ENCODE results near the gene CSF2.
"Not testable (repeated sequence)": the region's sequence is repeated elsewhere in the genome, so short reads cannot be mapped to it uniquely, and the experiment has no call there.

CSF2 gene

DNA sequence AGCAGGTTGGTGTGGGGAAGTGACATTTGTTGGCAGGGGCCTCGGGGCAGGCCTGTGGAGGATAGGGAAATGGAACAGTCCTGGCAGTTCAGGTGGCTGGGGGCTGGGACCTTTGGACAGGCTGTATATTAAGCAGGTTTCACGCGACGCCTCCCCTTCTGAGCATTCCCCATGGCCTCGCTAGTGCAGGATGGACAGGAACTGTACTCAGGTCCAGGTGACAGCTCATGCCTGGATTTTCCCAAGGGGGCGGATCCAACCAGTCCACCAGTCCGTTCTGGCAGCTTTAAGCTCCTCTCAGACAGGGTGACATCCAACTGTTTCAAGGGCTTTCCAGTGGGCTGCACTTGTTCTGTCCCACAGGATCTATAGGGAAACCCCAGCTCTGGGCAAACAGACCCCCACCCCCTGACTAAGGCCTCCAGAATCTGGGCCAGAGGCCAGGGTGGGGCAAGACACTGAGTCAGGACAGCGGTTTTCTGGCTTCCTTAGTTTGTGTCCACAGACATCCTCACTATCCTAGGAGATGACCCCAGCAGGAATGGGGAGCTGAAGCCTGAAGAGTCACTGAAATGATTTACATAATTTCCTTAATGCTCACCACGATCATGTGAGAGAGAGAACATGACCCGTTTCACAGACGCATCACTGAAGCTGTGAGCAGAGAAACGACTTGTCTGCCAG, 20.9 kb downstream of the CSF2 start:
- DNase-seq, result no peak

DNA sequence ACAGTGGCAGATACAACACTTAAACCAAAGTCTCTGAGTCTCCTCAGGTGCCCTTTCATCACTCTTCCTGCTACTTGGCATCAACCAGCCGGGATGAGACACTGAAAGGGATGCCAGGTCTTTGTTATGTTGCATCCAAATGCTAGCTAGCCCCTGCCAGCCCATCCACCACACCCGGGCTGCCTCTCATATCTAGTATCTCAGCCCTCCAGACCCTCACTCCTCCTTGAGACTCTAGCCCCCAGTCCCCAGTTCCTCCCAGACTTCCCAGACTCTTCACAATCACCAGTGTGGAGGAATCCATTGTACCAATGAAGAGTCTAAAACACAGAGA, 21.5 kb downstream of the CSF2 start:
- no peak for DNase-seq

DNA sequence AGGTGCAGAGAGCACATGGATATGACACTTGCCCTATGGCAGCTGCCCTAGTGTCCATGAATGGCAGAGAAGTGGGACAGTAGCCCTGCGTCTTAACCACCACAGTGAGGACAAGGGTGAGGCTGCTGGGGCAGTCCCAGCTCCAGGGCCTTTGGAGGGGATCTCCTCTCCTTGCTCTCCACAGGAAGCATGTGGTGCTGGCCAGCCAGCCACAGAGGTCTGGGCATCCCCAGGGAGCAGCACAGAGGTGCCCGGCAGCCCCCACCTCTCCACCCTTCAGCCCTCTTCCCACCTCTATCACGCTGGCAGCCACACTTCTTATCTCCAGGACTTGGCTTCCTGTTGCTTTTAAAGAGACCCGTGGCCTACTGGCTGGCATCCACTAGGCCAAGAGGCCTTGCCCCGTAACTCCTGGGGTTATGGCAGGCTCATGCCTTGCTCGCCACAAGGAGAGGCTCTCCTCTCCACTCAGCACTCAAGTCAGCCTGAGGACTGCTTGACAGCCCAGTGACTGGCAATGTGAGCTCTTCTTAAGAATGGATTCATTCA, 21.9 kb downstream of the CSF2 start:
- DNase-seq, result no peak

DNA sequence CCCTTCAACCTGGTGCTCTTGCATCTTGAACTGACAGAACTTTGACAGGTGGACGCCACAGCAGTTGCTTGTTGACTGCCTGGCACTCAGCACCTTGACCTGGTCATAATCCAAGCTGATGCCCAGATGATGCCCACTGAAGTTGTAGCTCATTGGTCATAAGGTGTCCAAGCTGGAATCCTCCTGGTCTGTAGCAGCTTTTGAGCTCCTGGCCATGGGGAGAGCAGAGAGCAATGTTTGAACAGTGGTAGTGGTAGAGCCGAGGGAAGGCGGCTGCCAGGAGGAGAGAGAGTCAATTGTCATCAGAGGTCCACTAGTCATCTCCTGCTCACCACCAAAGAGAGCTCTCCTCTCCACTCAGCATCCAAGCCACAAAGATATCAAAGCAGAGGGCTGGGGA, 23.3 kb downstream of the CSF2 start:
- no peak for DNase-seq

DNA sequence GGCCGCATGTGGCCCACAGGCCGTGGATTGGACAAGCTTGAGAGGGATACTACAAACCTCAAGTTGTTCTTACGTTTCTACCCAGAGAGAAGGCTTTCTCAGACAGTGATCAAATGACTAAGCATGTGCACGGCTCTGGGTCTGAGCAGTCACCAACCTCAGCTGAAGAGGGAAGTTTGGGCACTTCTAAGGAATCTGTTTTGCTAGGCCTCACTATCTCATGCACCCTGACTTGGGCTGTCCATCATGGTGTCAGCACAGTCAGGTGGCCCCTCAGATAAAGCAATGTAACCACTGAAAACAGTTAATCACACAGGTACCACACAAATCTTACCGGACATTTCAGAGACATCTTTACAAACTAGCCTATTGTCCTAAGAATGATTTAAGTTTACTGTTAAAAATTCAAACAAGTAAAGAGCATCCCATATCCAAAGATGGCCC, 24.6 kb downstream of the CSF2 start:
- DNase-seq, result no peak

DNA sequence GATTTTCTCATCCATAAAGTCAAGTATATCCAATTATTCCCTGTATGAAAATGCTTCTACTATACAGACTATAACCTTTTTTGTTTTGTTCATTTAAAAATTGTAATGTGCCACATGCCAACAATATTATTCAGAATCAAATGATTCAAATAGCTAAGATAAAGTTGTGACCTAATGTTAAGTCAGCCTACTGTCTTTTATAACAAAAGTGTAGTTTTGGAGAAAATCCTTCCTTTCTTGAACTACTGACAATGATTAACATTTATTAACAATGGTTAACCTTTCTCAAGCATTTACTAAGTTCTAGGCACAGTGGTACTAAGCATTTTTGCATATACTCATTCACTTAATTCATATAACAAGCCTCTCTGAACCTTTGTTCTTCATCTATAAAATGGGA, 25.0 kb downstream of the CSF2 start:
- DNase-seq, result no peak

DNA sequence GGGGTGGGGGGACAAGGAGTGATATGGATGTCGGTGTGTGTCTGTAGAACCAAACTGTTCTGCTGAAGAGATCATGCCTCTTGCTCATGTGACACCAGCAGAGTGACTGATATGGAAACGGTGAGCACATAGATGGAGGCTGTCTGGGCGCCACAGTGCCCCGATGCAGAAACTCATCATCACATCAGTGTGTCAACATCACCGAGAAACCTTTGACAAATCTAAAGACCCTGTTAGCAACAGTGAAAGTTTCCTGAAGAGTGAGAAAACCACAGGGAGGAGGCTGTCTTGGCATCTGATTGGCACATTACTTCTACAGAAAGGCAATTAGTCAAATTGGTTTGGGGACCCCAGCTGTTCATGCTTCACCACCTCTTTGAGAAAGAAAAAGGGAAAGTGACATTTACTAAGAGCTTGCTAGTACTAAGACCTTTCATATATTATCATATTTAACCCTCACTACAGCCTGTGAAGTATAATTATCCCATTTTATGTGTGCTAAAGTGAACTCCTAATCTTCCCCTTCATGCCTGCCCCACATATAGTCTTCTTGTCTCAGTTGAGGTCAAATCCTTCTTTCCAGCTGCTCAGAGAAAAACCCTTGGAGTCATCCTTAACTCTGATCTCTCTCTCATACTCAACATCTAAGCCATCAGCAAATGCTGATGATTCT, 25.6 kb downstream of the CSF2 start:
- DNase-seq, result no peak

DNA sequence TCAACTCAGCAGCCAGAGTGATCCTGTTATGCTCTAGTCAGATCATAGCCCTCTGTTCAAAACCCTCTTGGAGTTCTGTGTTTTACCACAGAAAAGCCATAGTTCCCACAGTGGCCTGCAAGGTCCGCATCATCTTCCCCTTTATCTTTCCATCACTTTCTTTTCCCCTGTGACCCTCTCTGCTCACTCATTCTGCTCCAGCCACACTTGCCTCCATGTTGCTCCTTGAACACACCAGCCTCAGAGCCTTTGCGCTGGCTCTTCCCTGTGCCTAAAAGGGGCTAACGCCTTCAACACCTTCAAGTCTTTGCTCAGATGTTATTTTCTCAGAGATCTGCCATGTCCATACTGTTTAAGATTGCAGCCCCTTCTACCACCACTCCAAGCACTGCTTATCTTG, 26.3 kb downstream of the CSF2 start:
- DNase-seq, result no peak

DNA sequence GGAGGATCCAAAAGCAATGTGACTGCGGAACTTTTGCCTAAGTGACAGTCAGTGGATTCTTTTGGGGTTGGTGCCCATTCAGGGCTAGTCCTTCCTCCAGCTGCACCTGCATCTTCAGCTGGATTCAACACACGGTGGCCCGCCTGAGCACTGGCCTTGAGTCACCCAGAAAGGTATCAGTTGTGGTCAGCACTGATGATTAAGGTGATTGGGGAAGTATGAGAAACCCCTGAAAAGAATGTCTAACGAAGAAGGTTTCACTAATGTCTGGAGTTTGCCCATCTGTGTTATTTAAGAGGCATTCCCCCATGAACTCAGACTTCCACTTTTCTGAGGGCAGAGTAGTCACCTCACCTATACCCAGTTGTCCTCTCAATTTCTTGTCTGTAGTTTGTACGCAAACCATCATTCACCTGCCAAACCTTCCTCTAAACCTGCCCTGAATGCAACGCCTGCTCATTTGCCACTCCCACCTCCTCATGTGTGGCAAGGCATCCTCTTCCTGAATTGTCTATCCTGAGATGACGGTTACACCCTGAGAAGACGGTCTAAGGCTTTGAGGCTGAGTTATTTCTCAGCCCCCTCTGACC, 27.2 kb downstream of the CSF2 start:
- DNase-seq, result no peak

DNA sequence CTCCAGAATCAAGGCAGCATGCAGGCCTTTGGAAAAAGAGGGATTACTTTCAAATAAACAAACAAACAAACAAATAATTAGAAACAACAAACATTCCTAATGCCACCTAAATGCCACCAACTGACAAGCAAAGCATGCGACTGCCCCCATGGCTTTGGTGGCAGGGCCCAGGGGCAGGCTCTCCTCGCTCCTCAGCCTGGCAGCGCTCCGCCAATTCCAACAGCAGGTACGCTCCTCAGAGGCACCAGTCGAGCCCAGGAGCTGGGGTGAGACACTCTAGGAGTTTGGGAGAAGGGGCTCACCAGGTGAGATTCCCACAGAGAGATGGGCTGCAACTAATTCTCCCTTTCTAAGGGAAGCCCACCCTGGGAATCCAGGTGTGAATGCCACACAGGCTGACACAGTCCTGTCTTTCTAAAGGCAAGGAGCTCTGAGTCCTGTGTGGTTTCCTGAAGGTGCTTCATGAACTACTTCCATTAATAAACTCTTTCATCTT, 27.8 kb downstream of the CSF2 start:
- DNase-seq, result no peak

DNA sequence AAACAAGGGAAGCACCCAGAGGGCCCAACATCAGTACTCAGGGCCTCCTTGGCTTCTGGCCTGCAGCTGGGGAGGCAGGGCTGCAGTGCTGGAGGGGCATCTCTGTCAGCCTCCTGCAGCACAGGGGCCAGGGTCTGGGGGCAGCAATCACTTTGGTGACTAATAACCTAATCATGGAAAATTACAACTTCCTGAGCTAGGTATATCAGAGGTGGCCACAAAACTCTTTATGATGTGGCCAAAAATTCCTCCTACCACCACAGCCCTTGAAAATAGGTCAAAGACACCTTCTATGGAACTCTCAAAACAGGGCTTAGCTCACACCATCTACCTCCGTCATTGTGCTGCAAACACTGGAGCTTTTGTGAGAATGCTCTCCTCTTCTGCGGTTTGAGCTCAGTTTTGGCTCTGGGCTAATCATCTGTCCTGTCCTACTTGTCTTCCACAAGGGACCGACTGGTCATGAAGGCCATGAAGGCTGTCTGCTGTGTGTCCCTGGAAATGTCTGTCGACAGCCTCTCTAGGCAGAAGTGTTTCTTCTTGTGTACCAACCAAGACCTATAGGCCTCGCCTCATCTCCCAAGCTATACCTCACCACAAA, 28.6 kb downstream of the CSF2 start:
- no peak for DNase-seq

DNA sequence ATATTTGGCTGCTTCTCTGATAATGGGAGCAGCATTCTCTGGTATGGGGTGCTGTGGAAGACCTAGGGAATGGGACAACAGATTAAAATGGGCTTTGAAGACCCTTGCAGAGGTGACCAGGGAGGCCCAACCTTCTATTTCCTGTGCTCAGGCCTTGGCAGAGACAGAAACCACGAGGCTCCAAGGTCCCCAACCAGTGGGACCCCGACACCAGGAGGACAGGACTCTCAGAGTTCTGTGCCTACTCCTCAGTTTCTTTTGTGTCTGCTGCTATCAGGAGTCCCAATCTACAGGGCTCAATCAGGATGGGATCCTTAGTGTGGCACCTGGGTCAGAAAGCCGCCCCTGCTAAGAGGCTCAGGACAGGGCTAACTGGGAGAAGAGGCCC, 29.3 kb downstream of the CSF2 start:
- DNase-seq, result no peak

DNA sequence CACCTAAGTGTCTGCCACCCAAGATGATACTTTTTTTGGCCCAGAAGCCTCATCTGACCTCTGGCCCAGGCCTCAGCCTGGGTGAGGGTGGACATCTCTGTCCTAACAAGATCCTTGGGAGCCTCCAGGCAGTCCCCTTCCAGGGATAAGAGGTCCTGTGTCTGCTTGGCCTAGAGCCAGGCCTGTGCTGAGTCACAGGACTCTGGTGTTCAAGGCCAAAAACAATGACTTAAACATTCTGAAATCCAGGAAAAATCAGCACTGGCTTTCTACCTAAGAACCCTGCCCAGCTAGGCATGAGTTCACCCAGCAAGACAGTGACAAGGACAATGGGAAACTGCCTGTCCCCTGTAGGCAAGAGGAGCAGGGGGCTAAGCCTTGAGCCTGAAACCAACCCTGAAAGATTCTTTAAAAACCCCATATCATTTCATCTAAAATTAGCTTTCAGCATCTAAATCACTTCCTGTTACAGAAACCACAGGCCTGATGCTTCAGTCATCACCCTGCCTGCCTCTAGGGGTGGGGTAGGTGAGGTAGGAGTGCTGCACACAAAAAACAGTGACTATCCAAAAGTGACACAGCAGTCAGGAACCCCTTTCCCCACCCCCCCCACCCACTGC, 29.9 kb downstream of the CSF2 start:
- no peak for DNase-seq

DNA sequence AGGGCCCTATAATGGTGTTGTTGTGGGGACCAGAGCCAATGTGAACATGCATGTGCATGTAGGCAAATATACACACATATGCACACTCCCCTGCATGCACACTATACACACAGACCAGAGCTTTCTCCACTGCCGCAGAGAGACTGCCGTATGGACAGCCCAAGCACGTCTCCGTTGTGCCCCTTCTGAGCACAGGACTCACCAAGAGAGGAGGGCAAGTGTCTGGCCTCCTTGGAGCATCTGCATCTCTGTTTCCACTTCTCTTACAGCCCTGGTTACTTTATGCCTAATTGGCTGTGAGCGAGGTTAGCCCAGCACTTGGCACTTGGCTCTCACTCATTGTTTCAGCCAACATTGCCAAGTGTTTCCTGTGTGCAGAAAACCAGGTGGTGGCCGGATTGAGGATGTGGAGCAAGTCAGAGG, 30.4 kb downstream of the CSF2 start:
- no peak for DNase-seq

DNA sequence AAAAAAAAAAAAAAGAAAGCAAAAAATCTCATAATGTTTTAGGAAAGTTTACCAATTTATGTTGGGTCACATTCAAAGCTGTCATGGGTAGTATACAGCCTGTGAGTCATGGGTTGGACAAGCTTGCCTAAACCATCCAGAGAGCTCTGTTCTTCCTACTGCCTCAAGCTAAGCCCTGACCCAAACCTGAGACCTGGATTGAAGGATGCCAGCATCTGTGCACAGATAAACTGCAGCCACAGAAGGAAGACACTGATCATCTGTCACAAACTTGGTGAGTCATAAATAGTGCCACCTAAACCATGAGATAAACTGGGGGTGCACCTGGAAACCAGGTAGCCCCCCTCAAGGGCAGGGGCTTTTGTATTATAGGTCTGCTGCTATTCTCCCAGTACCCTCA, 31.0 kb downstream of the CSF2 start:
- no peak for DNase-seq

DNA sequence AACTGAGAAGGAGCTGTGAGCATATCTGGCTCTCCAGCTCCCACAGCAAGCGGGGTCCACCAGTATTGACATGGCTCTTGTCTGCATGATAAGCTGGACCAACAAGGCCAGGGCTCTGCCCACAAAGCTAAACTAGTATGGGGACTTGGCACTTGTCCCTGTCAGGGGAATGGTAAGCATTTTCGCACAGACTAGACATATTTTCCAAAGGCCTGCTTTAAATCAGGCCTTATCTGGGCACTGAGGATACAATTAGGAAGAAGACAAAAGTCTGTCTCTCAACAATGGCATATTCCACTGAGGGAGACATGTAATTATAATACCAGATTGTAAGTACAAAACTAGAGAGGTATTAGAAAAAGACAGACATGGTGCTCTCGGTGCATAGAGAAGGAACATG, 32.1 kb downstream of the CSF2 start:
- DNase-seq, result no peak

DNA sequence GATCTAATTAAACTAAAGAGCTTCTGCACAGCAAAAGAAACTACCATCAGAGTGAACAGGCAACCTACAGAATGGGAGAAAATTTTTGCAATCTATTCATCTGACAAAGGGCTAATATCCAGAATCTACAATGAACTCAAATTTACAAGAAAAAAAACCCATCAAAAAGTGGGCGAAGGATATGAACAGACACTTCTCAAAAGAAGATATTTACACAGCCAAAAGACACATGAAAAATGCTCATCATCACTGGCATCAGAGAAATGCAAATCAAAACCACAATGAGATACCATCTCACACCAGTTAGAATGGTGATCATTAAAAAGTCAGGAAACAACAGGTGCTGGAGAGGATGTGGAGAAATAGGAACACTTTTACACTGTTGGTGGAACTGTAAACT, 34.9 kb downstream of the CSF2 start:
- not testable (repeated sequence) for DNase-seq

DNA sequence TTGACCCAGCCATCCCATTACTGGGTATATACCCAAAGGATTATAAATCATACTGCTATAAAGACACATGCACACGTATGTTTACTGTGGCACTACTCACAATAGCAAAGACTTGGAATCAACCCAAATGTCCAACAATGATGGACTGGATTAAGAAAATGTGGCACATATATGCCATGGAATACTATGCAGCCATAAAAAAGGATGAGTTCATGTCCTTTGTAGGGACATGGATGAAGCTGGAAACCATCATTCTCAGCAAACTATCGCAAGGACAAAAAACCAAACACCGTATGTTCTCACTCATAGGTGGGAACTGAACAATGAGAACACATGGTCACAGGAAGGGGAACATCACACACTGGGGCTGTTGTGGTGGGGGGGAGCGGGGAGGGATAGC, 35.4 kb downstream of the CSF2 start:
- DNase-seq, result not testable (repeated sequence)

DNA sequence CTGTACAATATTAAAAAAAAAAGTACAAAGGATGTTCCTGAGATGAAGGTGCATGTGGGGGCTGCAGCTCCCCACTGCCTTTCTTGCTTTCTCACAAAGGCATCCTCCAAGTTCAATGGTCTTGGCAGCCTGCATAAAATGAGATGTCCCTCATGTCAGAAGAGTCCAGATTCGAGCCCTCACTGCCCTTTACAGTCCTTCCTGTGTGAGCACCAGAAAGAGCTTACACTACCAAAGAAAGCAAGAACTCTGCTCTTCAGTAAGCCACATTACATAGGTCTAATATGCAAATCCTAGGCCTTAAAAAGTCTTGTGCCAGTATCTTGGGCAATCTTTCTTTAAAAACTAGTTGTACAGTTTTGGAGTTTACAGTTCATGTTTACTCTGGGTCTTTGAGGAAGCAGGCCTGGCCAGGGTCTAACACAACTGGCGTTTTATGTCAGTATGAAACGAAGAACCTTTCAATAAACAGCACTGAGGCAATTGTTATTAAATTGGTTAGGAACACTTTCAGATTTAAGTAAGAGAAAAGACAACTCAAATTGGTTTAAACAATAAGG, 36.0 kb downstream of the CSF2 start:
- no peak for DNase-seq

DNA sequence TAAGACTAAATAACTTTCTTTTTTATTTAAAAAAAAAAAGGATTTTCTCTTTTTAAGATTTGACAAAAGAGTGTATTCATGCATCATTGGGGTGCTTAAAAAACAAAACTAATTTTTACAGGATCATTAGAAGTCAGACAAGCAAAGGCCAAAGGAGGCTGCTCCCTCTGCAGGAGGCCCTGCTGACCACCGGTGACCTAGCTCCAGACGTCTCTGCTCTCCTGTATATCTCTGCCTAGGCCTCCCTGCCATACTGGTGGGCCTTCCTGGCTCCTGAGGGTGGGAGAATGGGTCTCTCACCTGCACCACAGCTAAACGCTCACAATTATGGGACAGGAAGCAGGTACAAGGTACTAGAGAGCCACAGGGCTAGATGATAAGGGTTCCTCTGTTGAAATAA, 36.6 kb downstream of the CSF2 start:
- no peak for DNase-seq

DNA sequence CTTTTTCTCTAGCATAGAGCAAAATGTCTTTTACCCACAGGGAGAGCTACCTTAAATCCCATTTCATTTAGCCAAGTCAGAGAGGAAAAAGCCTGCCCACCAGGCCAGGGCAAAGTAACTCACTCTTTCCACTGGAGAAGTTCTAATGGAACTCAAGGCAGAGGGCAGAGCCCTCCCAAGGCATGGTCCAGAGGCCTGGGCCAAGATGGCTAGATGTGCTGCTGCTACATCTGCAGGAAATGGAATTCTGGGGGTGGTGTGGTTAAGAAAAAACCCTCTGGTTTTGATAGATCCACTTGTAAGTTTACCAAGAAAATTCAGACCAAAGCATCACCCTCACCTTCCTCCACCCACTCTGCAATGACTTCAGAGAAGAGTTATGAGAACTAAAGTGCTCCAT, 37.3 kb downstream of the CSF2 start:
- no peak for DNase-seq

DNA sequence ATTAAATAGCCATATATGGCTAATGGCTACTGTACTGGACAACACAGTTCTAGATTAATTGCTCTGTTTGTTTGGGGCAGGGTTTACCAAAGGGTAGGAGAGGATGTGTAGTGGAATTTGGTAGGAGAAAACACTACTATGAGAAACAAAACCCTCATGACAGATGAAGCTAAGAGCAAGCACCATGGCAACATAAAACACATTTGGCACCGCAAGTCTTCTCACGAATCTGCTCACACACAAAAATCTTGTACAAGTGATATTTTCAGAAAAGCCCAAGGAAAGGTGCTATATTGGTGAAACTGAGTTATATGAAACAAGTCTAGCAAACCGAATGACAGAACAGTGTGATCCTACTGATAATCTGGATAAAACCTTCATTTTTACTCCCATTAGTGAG, 38.5 kb downstream of the CSF2 start:
- DNase-seq, result no peak
